Esophagus squamous epithelium (tissue), 4 donors: ENCODE results near the gene SPOCD1.

Experiments used
- POLR2A ChIP-seq, 4 donors: fragments of 450-650 bp; IDR thresholded peaks; one replicate each; pipeline ENCODE4 v1.6.1; 2017; ENCODE audit warnings: antibody characterized with exemption in 4 of 4, mild to moderate bottlenecking in 4 of 4, moderate library complexity in 3 of 4
- TF ChIP-seq, protein P1 (sequence below), 6 experiments: fragments of 450-650 bp in 4 of 6; fragments of 200-600 bp in 2 of 6; sonication (generic) in 2 of 6; IDR thresholded peaks; one replicate each; pipeline ENCODE4 v1.5.1; 2016 to 2019; ENCODE audit warnings: antibody characterized with exemption in 6 of 6, mild to moderate bottlenecking in 4 of 6, moderate library complexity in 4 of 6

DNA sequence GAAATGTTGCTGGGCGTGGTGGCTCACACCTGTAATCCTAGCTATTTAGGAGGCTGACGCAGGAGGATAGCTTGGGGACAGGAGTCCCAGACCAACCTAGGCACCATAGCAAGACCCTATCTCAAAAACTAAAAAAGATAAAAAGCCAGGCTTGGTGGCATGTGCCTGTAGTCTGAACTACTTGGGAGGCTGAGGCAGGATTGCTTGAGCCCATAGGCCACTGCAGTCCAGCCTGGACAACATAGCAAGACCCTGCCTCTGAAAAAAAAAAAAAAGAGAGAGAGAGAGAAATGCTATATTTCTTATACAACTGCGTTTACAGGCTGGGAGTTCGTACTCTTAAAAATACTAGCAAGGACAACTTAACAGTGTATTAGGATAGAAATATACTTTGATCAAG is 46.2 kb upstream of the SPOCD1 start:
- TF ChIP-seq, protein P1, sequence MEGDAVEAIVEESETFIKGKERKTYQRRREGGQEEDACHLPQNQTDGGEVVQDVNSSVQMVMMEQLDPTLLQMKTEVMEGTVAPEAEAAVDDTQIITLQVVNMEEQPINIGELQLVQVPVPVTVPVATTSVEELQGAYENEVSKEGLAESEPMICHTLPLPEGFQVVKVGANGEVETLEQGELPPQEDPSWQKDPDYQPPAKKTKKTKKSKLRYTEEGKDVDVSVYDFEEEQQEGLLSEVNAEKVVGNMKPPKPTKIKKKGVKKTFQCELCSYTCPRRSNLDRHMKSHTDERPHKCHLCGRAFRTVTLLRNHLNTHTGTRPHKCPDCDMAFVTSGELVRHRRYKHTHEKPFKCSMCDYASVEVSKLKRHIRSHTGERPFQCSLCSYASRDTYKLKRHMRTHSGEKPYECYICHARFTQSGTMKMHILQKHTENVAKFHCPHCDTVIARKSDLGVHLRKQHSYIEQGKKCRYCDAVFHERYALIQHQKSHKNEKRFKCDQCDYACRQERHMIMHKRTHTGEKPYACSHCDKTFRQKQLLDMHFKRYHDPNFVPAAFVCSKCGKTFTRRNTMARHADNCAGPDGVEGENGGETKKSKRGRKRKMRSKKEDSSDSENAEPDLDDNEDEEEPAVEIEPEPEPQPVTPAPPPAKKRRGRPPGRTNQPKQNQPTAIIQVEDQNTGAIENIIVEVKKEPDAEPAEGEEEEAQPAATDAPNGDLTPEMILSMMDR (IDR thresholded peaks at IDR 0.05), result no peak
- no peak for TF ChIP-seq POLR2A (IDR thresholded peaks at IDR 0.05)
